ENCODE data around the gene TLR8.
"Not testable (repeated sequence)": the region's sequence is repeated elsewhere in the genome, so short reads cannot be mapped to it uniquely, and the experiment has no call there.

Gene TLR8

GRCh38 chrX:12930150-12930549 lies 23.7 kb downstream of the TLR8 start:
- POLR2A ChIA-PET, result no interaction called here
- no peak for DNase-seq (ENCODE audit: extremely low spot score)
- no peak for TF ChIP-seq SUZ12 (IDR thresholded peaks at IDR 0.05)
- TF ChIP-seq BHLHE40 (IDR thresholded peaks at IDR 0.05; ENCODE audit: borderline replicate concordance), result no peak
- TF ChIP-seq PKNOX1 (IDR thresholded peaks at IDR 0.05), result no peak
- TF ChIP-seq SP1 (IDR thresholded peaks at IDR 0.05), result no peak
- TF ChIP-seq ZNF384 (IDR thresholded peaks at IDR 0.05), result no peak
- TF ChIP-seq ELF4 (IDR thresholded peaks at IDR 0.05), result no peak
- CTCF ChIA-PET, result no interaction called here

GRCh38 chrX:12932244-12932643 lies 25.8 kb downstream of the TLR8 start:
- TF ChIP-seq PKNOX1 (IDR thresholded peaks at IDR 0.05) (no peak), ELF4 (IDR thresholded peaks at IDR 0.05) (no peak), BHLHE40 (IDR thresholded peaks at IDR 0.05; ENCODE audit: borderline replicate concordance) (no peak), FOXK2 (IDR thresholded peaks at IDR 0.05) (no peak), CTBP1 (IDR thresholded peaks at IDR 0.05; ENCODE audit: borderline replicate concordance) (no peak), SP1 (IDR thresholded peaks at IDR 0.05) (no peak), FOXM1 (IDR thresholded peaks at IDR 0.05; ENCODE audit: borderline replicate concordance) (no peak), ARNT (IDR thresholded peaks at IDR 0.05) (no peak), ZNF384 (IDR thresholded peaks at IDR 0.05) (no peak), FOXA1 (IDR thresholded peaks at IDR 0.05) (no peak), LEF1 (IDR thresholded peaks at IDR 0.05; ENCODE audit: borderline replicate concordance) (no peak), TARDBP (IDR thresholded peaks at IDR 0.05) (no peak), NFRKB (IDR thresholded peaks at IDR 0.05) (no peak), L3MBTL2 (conservative IDR thresholded peaks at IDR 0.05) (no peak), SUZ12 (IDR thresholded peaks at IDR 0.05) (no peak), HDGF (IDR thresholded peaks at IDR 0.05; ENCODE audit: borderline replicate concordance) (no peak)
- CTCF ChIA-PET, result interaction anchor here (0.6 to 0.7 kb wide), 2 partner anchors 14 to 15 kb away, joined by 4 read pairs; no protein-coding TSS in a partner anchor
- DNase-seq (ENCODE audit: extremely low spot score), result no peak
- POLR2A ChIA-PET, result no interaction called here

- DNase-seq (ENCODE audit: extremely low spot score), result no peak
- POLR2A ChIA-PET, result no interaction called here
- TF ChIP-seq SUZ12 (IDR thresholded peaks at IDR 0.05) (no peak), HDGF (IDR thresholded peaks at IDR 0.05; ENCODE audit: borderline replicate concordance) (no peak), ARNT (IDR thresholded peaks at IDR 0.05) (no peak), SP1 (IDR thresholded peaks at IDR 0.05) (no peak), FOXM1 (IDR thresholded peaks at IDR 0.05; ENCODE audit: borderline replicate concordance) (no peak), NFRKB (IDR thresholded peaks at IDR 0.05) (no peak), ELF4 (IDR thresholded peaks at IDR 0.05) (no peak)
- CTCF ChIA-PET, result no interaction called here
Observed at GRCh38 chrX:12934850-12935249, 28.4 kb downstream of the TLR8 start.

- ChIA-PET CTCF (no interaction called here), POLR2A (no interaction called here)
- TF ChIP-seq FOXA1 (IDR thresholded peaks at IDR 0.05), result no peak
- no peak for DNase-seq (ENCODE audit: extremely low spot score)
Observed at GRCh38 chrX:12936947-12937346, 30.5 kb downstream of the TLR8 start.

GRCh38 chrX:12940471-12940870 lies 34.1 kb downstream of the TLR8 start:
- DNase-seq (ENCODE audit: extremely low spot score); CTCF ChIA-PET; POLR2A ChIA-PET: not testable (repeated sequence)

- POLR2A ChIA-PET; CTCF ChIA-PET; DNase-seq (ENCODE audit: extremely low spot score): not testable (repeated sequence)
Observed at GRCh38 chrX:12943592-12943991, 37.2 kb downstream of the TLR8 start.

- POLR2A ChIA-PET; CTCF ChIA-PET; DNase-seq (ENCODE audit: extremely low spot score): not testable (repeated sequence)
Observed at GRCh38 chrX:12944452-12944851, 38.0 kb downstream of the TLR8 start.

GRCh38 chrX:12945494-12945893 lies 39.1 kb downstream of the TLR8 start:
- CTCF ChIA-PET, result interaction anchor here (0.6 to 2.0 kb wide), 4 partner anchors 11 to 45 kb away, joined by 3 to 15 read pairs (median 4); no protein-coding TSS in a partner anchor
- DNase-seq (ENCODE audit: extremely low spot score), result no peak
- TF ChIP-seq CTBP1 (IDR thresholded peaks at IDR 0.05; ENCODE audit: borderline replicate concordance) (no peak), ELF4 (IDR thresholded peaks at IDR 0.05) (peak; percentile 62)
- POLR2A ChIA-PET, result no interaction called here

- CTCF ChIA-PET, result interaction anchor here (0.6 to 2.0 kb wide), 29 partner anchors 8 to 1973 kb away, joined by 3 to 22 read pairs (median 3); no protein-coding TSS in a partner anchor
- POLR2A ChIA-PET, result interaction anchor here (1.1 kb wide), 1 partner anchor 28 kb away, joined by 3 read pairs; the partner anchor contains the start of gene TMSB4X
- no peak for DNase-seq (ENCODE audit: extremely low spot score)
- TF ChIP-seq FOXA1 (IDR thresholded peaks at IDR 0.05) (no peak), FOXM1 (IDR thresholded peaks at IDR 0.05; ENCODE audit: borderline replicate concordance) (no peak), L3MBTL2 (conservative IDR thresholded peaks at IDR 0.05) (no peak), PKNOX1 (IDR thresholded peaks at IDR 0.05) (no peak), LEF1 (IDR thresholded peaks at IDR 0.05; ENCODE audit: borderline replicate concordance) (no peak), TARDBP (IDR thresholded peaks at IDR 0.05) (no peak), ZNF384 (IDR thresholded peaks at IDR 0.05) (no peak), BHLHE40 (IDR thresholded peaks at IDR 0.05; ENCODE audit: borderline replicate concordance) (no peak), HDGF (IDR thresholded peaks at IDR 0.05; ENCODE audit: borderline replicate concordance) (no peak), SP1 (IDR thresholded peaks at IDR 0.05) (no peak), ARNT (IDR thresholded peaks at IDR 0.05) (no peak), ELF4 (IDR thresholded peaks at IDR 0.05) (no peak), SUZ12 (IDR thresholded peaks at IDR 0.05) (no peak), CTBP1 (IDR thresholded peaks at IDR 0.05; ENCODE audit: borderline replicate concordance) (no peak), NFRKB (IDR thresholded peaks at IDR 0.05) (no peak), FOXK2 (IDR thresholded peaks at IDR 0.05) (no peak)
Observed at GRCh38 chrX:12946406-12946805, 40.0 kb downstream of the TLR8 start.
